ENCODE results near the gene SMYD2.

DNA sequence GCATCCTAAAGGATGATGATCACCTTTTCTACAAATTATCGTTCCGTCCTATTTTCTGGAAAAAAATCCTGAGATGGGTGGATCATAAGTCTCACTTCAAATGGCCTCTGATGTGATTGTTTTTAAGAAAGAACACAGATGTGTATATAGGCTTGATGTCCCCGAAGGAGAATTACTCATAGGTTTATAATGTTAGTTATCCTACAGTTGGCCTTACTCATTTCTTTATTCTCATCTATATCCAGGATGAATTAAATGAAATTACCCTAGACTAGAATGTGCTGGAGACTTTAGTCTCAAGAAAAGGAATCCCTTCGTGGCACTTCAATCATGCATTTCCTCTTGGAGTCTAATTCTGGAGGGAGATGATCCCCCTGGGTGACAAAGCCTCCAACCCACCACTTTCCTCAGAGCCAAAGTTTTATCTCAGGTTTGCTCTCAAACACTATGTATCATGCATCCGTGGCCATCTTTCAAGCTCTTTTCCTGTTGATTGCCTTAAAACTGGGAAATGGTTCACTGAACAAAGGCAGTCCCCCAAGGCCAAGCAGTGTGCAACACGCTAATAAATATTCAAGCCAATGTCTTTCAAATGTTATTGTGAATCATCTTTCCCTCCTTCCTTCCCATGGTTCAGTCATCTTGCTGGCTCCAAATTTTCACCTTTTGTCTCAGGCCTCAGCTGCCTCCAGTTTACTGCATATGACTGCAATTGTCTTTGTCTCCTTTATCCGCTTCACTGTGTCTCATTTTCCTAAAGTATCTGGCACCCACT is 32.5 kb upstream of the SMYD2 start:
- TF ChIP-seq, protein P1, sequence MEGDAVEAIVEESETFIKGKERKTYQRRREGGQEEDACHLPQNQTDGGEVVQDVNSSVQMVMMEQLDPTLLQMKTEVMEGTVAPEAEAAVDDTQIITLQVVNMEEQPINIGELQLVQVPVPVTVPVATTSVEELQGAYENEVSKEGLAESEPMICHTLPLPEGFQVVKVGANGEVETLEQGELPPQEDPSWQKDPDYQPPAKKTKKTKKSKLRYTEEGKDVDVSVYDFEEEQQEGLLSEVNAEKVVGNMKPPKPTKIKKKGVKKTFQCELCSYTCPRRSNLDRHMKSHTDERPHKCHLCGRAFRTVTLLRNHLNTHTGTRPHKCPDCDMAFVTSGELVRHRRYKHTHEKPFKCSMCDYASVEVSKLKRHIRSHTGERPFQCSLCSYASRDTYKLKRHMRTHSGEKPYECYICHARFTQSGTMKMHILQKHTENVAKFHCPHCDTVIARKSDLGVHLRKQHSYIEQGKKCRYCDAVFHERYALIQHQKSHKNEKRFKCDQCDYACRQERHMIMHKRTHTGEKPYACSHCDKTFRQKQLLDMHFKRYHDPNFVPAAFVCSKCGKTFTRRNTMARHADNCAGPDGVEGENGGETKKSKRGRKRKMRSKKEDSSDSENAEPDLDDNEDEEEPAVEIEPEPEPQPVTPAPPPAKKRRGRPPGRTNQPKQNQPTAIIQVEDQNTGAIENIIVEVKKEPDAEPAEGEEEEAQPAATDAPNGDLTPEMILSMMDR (IDR thresholded peaks at IDR 0.05), result no peak
- TF ChIP-seq POLR2A (IDR thresholded peaks at IDR 0.05), result no peak
